Stimulated activated effector memory CD8-positive, alpha-beta T cell treated with anti-CD3 and anti-CD28 coated beads, Interleukin-12 subunit alpha, Interleukin-12 subunit beta, amount 100 ng/mL, for 72 hours (primary cell): Measurements from ENCODE around the gene TNFRSF18.
A peak's percentile ranks its signal among the peaks of the same experiment; 100 is the strongest.

ENCODE experiments used
- ATAC-seq: fragments of 150-1000 bp; cut with Tn5 transposase; 2 replicates; pipeline ENCODE4 v1.10.0; 2021
- DNase-seq, 2 donors: peaks; one replicate each; pipeline ENCODE4 v3.0.0; 2021 to 2022; ENCODE audit warnings: low spot score in 2 of 2
- H3K27ac Mint-ChIP-seq: one replicate; pipeline ENCODE4 v1.8.0; 2022; ENCODE audit warnings: mild to moderate bottlenecking, mixed read lengths
- H3K36me3 Mint-ChIP-seq: one replicate; pipeline ENCODE4 v1.8.0; 2022; ENCODE audit warnings: mild to moderate bottlenecking, mixed read lengths
- H3K4me1 Mint-ChIP-seq: one replicate; pipeline ENCODE4 v1.8.0; 2022; ENCODE audit warnings: mixed read lengths
- H3K4me3 Mint-ChIP-seq: one replicate; pipeline ENCODE4 v1.8.0; 2022; ENCODE audit warnings: mild to moderate bottlenecking, mixed read lengths
- H3K9me3 Mint-ChIP-seq: one replicate; pipeline ENCODE4 v1.8.0; 2022; ENCODE audit warnings: mixed read lengths

The TNFRSF18 gene

GRCh38 chr1:1212780-1213344, 6.5 kb upstream of the TNFRSF18 start:
- Mint-ChIP-seq H3K4me3 (peak overlapping the region; percentile 93), H3K9me3 (no peaks in the 10 kb centered on the region), H3K27ac (peak overlapping the region; percentile 74), H3K36me3 (peaks cover 97% of the 10 kb centered on the region), H3K4me1 (peaks cover 64% of the 10 kb centered on the region)
- ATAC-seq: peak; percentile 38
- DNase-seq: peak; percentile 52 to 80

GRCh38 chr1:1211541-1212441, 5.4 kb upstream of the TNFRSF18 start:
- H3K27ac Mint-ChIP-seq: peak overlapping the region; percentile 74
- H3K9me3 Mint-ChIP-seq: no peaks in the 10 kb centered on the region
- peaks cover 65% of the 10 kb centered on the region for H3K4me1 Mint-ChIP-seq
- peaks cover 93% of the 10 kb centered on the region for H3K36me3 Mint-ChIP-seq
- peak overlapping the region; percentile 93 for H3K4me3 Mint-ChIP-seq
- ATAC-seq (no peak), DNase-seq (no peak)

- Mint-ChIP-seq H3K4me3 (peak overlapping the region; percentile 93), H3K4me1 (peaks cover 56% of the 10 kb centered on the region), H3K36me3 (peaks cover 90% of the 10 kb centered on the region), H3K27ac (peak overlapping the region; percentile 58), H3K9me3 (no peaks in the 10 kb centered on the region)
- no peak for ATAC-seq
- DNase-seq: no peak
Observed at GRCh38 chr1:1210726-1211540, 4.5 kb upstream of the TNFRSF18 start.

- DNase-seq (no peak), ATAC-seq (peak; percentile 14)
- peaks cover 43% of the 10 kb centered on the region for H3K4me1 Mint-ChIP-seq
- H3K9me3 Mint-ChIP-seq: no peaks in the 10 kb centered on the region
- peak overlapping the region; percentile 97 for H3K27ac Mint-ChIP-seq
- H3K4me3 Mint-ChIP-seq: peak overlapping the region; percentile 93
- H3K36me3 Mint-ChIP-seq: peaks cover 90% of the 10 kb centered on the region
Observed at GRCh38 chr1:1208713-1209433, 2.5 kb upstream of the TNFRSF18 start.

GRCh38 chr1:1207571-1207892, 1.1 kb upstream of the TNFRSF18 start:
- peak overlapping the region; percentile 93 for H3K4me3 Mint-ChIP-seq

GRCh38 chr1:1206966-1207531, 657 bp upstream of the TNFRSF18 start:
- no peak for DNase-seq
- no peak for ATAC-seq
- Mint-ChIP-seq H3K27ac (peak overlapping the region; percentile 97), H3K4me3 (peak overlapping the region; percentile 93), H3K9me3 (no peaks in the 10 kb centered on the region), H3K4me1 (peaks cover 43% of the 10 kb centered on the region), H3K36me3 (peaks cover 81% of the 10 kb centered on the region)

More at GRCh38 chr1:1207571-1207892, 1.1 kb upstream of the TNFRSF18 start:
- Mint-ChIP-seq H3K9me3 (no peaks in the 10 kb centered on the region), H3K4me1 (peaks cover 43% of the 10 kb centered on the region), H3K36me3 (peaks cover 86% of the 10 kb centered on the region), H3K27ac (peak overlapping the region; percentile 97)
- no peak for ATAC-seq
- DNase-seq: no peak

- peaks cover 71% of the 10 kb centered on the region for H3K36me3 Mint-ChIP-seq
- peaks cover 37% of the 10 kb centered on the region for H3K4me1 Mint-ChIP-seq
- H3K9me3 Mint-ChIP-seq: no peaks in the 10 kb centered on the region
- ATAC-seq (no peak), DNase-seq (no peak)
- H3K27ac Mint-ChIP-seq: peak overlapping the region; percentile 91
- peak overlapping the region; percentile 93 for H3K4me3 Mint-ChIP-seq
Observed at GRCh38 chr1:1205769-1206375, 520 bp downstream of the TNFRSF18 start.

GRCh38 chr1:1204998-1205768, 1.2 kb downstream of the TNFRSF18 start:
- H3K4me3 Mint-ChIP-seq: peak overlapping the region; percentile 93
- peak overlapping the region; percentile 54 for H3K27ac Mint-ChIP-seq
- no peaks in the 10 kb centered on the region for H3K9me3 Mint-ChIP-seq
- ATAC-seq: no peak
- no peak for DNase-seq
- H3K4me1 Mint-ChIP-seq: peaks cover 38% of the 10 kb centered on the region
- H3K36me3 Mint-ChIP-seq: peaks cover 71% of the 10 kb centered on the region

- ATAC-seq (no peak), DNase-seq (no peak)
- Mint-ChIP-seq H3K9me3 (no peaks in the 10 kb centered on the region), H3K4me3 (peak overlapping the region; percentile 93), H3K36me3 (peaks cover 71% of the 10 kb centered on the region), H3K27ac (peak overlapping the region; percentile 54), H3K4me1 (peaks cover 38% of the 10 kb centered on the region)
Observed at GRCh38 chr1:1204425-1204920, 1.9 kb downstream of the TNFRSF18 start.

- peaks cover 32% of the 10 kb centered on the region for H3K4me1 Mint-ChIP-seq
- H3K36me3 Mint-ChIP-seq: peaks cover 69% of the 10 kb centered on the region
- peak overlapping the region; percentile 93 for H3K4me3 Mint-ChIP-seq
- no peaks in the 10 kb centered on the region for H3K9me3 Mint-ChIP-seq
- DNase-seq: no peak
- peak overlapping the region; percentile 8 for H3K27ac Mint-ChIP-seq
- ATAC-seq: no peak
Observed at GRCh38 chr1:1203561-1204424, 2.6 kb downstream of the TNFRSF18 start.

GRCh38 chr1:1202831-1203560, 3.4 kb downstream of the TNFRSF18 start:
- no peaks in the 10 kb centered on the region for H3K9me3 Mint-ChIP-seq
- H3K4me1 Mint-ChIP-seq: peaks cover 24% of the 10 kb centered on the region
- H3K4me3 Mint-ChIP-seq: peak overlapping the region; percentile 93
- peak overlapping the region; percentile 48 for H3K27ac Mint-ChIP-seq
- ATAC-seq (no peak), DNase-seq (no peak)
- peaks cover 69% of the 10 kb centered on the region for H3K36me3 Mint-ChIP-seq
